Fibroblast of lung (primary cell): ENCODE measurements around the gene PIK3IP1.

ENCODE experiments used
- EZH2 ChIP-seq: IDR thresholded peaks from 2 replicates; pipeline ENCODE4 v1.5.1; 2012; ENCODE audit warnings: low read length, control low read depth, mild to moderate bottlenecking; ENCODE audit errors: missing control alignments
- TF ChIP-seq, protein P1 (sequence below), 2 donors: IDR thresholded peaks in 1 of 2; conservative IDR thresholded peaks in 1 of 2; 1 replicate in 1 of 2; 2 replicates in 1 of 2; pipeline ENCODE4 v1.5.1; 2011 to 2012; ENCODE audit warnings: low read length in 2 of 2, control low read depth in 1 of 2, inconsistent platforms in 1 of 2, low read depth in 1 of 2, mild to moderate bottlenecking in 1 of 2

DNA sequence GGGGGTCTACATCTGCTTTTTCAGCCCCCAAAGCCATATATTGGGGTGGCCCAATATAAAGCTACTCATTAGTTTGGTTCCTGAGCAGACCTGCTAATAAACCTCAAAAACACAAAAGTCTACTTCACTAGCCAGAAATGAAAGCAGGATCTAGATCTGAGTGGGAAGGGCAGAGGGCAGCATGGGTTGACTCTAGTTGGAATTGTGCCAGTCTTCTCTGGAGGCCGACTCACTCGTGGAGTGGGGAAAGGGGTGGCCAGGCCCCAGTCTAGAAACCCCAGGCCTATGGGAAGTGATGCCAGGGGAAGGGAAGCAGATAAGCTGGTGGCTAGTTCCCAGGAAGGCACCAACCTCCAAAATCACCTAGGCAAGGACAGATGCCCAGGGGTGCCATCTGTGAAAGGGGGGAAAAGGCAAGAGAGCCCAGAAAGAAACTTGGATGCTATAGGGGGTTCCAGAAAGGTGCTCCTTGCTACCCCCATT, 48.5 kb upstream of the PIK3IP1 start:
- TF ChIP-seq, protein P1, sequence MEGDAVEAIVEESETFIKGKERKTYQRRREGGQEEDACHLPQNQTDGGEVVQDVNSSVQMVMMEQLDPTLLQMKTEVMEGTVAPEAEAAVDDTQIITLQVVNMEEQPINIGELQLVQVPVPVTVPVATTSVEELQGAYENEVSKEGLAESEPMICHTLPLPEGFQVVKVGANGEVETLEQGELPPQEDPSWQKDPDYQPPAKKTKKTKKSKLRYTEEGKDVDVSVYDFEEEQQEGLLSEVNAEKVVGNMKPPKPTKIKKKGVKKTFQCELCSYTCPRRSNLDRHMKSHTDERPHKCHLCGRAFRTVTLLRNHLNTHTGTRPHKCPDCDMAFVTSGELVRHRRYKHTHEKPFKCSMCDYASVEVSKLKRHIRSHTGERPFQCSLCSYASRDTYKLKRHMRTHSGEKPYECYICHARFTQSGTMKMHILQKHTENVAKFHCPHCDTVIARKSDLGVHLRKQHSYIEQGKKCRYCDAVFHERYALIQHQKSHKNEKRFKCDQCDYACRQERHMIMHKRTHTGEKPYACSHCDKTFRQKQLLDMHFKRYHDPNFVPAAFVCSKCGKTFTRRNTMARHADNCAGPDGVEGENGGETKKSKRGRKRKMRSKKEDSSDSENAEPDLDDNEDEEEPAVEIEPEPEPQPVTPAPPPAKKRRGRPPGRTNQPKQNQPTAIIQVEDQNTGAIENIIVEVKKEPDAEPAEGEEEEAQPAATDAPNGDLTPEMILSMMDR (conservative IDR thresholded peaks at IDR 0.05 in 1 of 2, IDR thresholded peaks at IDR 0.05 in 1 of 2; ENCODE audit: low read depth in 1 of 2, low read length in 2 of 2), result no peak
- TF ChIP-seq EZH2, result no peak
